GM21786 (cell line): ENCODE results near the gene CCS.
A peak's percentile ranks its signal among the peaks of the same experiment; 100 is the strongest.
"Not testable (repeated sequence)": the region's sequence is repeated elsewhere in the genome, so short reads cannot be mapped to it uniquely, and the experiment has no call there.

Experiments
- ATAC-seq: cut with Tn5 transposase; IDR thresholded peaks from one replicate; pipeline ENCODE4 v1.9.1; 2021; ENCODE audit not compliant: unreplicated experiment

CCS gene

GRCh38 chr11:66625041-66625751 is 32.2 kb downstream of the CCS start:
- ATAC-seq = no peak

DNA sequence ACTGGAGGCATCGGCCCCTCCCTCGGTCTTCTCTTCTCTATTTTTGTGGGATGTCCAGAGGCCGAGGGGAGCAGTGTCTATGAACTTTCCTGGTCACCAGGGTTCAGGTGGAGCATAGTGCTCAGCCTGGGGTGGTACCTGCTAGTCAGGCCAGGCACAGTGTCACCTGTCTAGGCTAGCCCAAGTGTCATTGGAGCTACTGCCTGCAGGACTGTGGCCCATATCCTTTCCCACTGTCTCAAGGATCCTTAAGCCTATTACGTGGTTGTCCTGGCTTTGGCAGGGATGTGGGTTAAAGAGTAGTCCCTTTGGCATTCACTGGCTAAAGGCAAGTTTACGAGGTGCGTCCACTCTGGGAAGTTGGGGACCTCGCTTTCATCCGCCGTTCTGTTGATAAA is 32.8 kb downstream of the CCS start:
- no peak for ATAC-seq

DNA sequence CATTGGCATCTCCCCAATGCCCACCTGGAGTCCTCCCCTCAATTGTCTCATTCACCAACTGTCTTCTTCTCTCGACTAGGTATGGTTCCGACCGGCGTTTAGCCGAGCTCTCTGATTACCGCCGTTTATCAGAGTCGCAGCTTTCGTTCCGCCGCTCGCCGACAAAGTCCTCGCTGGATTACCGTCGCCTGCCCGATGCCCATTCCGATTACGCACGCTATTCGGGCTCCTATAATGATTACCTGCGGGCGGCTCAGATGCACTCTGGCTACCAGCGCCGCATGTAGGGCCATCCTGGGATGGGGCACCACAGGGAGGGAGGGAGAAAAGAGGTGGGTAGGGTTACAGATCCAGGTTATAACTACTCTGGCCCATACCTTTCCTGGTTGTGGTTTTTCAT is 33.4 kb downstream of the CCS start:
- no peak for ATAC-seq

GRCh38 chr11:66626926-66627325 is 33.9 kb downstream of the CCS start:
- no peak for ATAC-seq

GRCh38 chr11:66628061-66628603 is 35.1 kb downstream of the CCS start:
- ATAC-seq = no peak

DNA sequence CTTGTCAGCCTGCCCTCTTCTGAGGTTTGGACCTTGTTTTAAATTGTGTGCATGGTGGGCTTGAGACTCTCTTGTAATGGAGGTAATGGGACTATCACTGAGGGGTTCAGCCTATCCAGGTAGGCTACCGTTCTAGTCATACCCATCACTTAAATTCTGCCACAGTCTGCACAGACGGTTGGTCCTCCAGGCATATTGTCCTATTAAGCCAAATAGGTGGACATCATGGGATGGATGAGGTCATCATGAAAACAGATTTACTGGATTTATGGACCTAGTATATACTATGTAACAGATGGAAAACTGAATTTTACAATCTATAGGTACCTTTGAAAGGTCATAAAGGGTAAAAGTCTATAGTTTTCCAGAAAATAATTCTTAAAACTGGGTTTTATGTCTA is 36.4 kb downstream of the CCS start:
- no peak for ATAC-seq

- ATAC-seq = no peak
Measured at GRCh38 chr11:66631883-66632282, 38.9 kb downstream of the CCS start.

- ATAC-seq = no peak
Measured at GRCh38 chr11:66632952-66633351, 40.0 kb downstream of the CCS start.

DNA sequence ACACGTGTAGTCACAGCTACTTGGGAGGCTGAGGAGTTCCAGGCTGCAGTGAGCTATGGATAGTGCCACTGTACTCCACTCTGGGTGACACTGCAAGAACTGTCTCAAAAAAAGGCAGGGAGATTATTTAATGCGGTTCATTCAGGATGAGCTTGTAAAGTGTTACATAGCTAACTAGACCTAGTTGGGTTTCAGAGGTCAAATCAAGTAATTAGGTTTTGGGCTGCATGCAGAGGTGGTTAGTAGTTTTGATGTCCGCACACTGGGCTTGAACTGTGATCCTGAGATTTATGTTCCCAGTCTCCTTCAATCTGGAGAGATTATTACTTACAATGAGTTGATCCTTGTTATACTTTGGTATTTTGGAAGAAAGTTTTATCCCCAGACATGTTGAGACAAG is 43.4 kb downstream of the CCS start:
- ATAC-seq = no peak

DNA sequence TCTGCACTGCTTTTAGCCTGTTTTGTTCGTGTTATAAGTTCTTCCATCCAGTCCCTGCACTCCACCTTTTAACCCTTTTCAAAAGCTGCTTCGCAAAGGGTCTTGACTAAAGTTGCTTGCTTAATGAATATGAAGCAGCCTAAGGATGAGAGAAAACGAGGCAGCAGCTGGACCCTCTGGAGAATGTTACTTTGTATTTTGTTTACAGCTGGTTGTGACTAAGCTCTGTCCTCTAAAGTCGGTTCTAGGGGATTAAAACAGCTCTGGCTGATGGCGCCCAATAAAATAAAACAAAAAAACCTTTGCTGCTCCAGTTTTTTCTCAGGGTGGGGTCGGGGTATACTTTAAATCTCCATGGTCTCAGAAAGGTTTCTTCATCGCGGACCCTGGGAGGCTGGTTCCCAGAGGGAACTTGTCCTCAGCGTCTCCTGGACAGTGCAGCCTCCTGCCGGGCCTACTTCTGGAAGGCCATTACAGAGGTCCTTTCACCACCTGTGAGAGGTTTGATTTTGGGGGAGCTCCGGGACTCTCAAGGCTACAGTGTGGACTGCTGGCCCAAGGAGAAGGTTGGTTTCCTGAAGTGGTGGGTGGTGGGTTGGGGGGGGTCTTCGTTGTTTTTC is 44.7 kb downstream of the CCS start:
- no peak for ATAC-seq

DNA sequence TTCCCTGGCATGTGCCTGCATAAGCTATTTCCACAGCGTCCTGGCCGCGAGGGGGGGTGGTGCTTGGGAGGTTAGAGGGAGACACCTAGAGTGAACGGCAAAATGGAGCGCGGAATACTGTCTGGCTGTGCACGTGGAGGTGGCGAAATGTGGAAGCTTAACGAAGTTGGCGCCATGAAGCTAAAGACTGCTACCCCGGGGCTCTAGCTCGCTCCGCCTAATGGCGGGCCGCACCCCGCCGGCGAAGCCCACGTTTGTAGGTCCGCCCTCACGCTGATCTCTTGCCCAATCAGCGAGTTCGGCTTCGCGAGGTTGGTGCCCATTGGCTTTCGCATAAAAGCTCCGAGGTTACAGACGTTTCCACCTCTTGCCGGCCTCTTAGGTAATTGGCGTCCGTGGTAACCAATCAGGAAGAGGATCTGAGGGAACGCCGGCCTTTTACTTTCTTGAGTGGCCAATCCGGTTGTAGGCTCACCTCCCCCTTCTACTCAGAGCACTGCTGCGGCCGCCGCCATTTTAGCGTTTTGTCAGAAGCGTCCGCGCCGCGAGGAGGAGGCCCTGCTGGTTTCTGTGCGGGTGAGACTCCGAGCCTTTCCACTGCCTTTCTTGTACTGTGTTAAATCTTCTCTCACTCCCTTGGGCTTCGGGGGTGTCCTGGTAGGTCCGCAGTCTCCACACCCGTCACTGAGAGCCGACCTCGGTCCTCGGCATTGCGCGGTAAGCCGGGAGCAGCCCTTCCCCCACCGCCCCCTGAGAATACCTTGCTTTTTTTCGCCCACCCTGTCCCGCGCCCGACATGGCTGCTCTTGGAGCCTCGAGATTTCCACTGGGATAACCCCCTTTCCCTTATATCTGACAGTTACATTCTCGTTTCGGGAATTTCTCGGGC is 45.4 kb downstream of the CCS start, which contains the start of gene RBM4:
Gene RBM4, plus strand, starts transcription at position 527 of the 889 bp plus-strand sequence. CDS start 1,009 bp downstream, outside the sequence.
- peak; percentile 97 for ATAC-seq

DNA sequence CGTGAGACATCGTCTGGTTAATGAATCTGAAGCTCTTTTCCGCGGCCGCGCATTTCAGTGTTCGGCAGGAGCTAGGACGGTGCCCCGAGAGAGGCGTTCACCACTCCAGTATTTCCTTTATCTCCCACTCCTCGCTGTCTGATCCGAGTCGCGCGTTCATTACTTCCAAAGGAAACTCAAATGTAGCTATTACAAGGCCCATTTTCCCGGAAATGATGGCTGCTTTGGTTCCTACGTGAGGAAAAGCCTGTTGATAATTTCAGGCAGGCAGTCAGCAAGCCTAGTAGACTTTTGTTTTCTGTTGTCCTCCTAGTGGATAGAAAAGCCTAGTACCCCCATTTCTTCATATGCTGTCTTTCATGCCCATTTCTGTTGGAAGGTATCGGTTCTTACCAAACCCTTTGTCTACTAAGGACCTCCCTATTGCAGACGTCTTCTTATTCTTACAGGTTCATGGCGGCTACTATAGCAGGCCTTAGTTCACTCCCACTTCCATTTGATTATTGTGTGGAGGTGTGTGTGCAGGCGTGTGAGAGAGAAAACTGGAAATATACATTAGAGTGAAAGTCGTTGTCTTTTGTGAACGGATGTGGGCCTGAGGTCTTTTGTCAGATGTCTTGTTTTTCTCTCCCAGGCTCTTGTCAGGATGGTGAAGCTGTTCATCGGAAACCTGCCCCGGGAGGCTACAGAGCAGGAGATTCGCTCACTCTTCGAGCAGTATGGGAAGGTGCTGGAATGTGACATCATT is 46.3 kb downstream of the CCS start:
- no peak for ATAC-seq

GRCh38 chr11:66639814-66640340 is 46.9 kb downstream of the CCS start:
- ATAC-seq = not testable (repeated sequence)

GRCh38 chr11:66641834-66642233 is 48.8 kb downstream of the CCS start:
- no peak for ATAC-seq

- ATAC-seq = no peak
Measured at GRCh38 chr11:66643745-66644437, 50.9 kb downstream of the CCS start.

DNA sequence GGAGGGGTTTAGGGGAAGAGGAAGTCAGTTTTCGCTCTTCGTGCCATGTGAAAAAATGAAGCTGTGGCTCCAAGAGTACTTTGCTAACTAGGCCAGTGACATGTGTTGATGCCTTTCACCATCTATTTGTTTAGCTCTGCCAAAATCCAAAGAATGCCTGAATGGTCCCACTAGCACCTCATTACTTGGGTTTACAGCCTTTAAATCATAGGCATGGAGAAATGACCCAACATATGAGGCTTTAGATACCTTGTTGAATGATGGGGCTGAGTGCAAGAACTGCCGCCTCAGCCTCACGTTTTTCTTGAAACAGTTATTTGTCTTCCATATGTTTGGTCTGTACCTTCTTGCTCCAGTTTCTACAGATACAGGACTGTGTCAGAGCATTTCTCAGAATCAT is 53.8 kb downstream of the CCS start:
- ATAC-seq = no peak

DNA sequence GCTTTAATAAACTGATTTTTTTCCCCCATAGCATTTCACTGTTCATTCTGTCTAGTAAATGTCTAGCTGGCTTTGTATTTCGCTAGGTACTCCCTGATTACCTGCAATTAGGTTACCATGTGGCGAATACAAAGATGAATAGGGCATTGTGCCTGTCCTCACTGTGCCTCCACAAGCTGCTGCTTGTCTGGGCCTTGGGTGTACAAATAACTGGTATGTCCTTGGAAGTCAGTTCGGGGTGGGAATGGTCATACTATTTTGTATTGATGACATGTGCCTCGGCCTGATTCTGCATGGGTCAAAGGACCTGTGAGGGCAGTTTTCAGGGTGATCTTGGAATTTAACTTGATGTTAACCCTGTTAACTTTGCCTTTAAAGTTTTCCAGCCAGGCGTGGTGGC is 56.9 kb downstream of the CCS start:
- ATAC-seq = no peak

GRCh38 chr11:66651016-66651415 is 58.0 kb downstream of the CCS start:
- no peak for ATAC-seq

- ATAC-seq = no peak
Measured at GRCh38 chr11:66652651-66653050, 59.7 kb downstream of the CCS start.

GRCh38 chr11:66653123-66653522 is 60.1 kb downstream of the CCS start:
- no peak for ATAC-seq
